ENCODE data around the gene TIPRL.

The TIPRL gene

GRCh38 chr1:168163670-168164069 lies 15.1 kb upstream of the TIPRL start:
- TF ChIP-seq CTCF (IDR thresholded peaks at IDR 0.05; ENCODE audit: low read depth, low read length) (no peak), EZH2phosphoT487 (IDR thresholded peaks at IDR 0.05; ENCODE audit: low read depth) (no peak)
- Histone ChIP-seq H3K79me2 (ENCODE audit: low read length) (no peaks in the 10 kb centered on the region), H2AFZ (ENCODE audit: low read depth, low read length) (no peak overlapping the region; the same call in 1 of the 2 replicates), H3K27ac (ENCODE audit: low read length) (no peak overlapping the region), H3K9me3 (ENCODE audit: insufficient read depth, low read length) (peaks cover 12% of the 10 kb centered on the region), H4K20me1 (ENCODE audit: insufficient read depth, low read length) (no peaks in the 10 kb centered on the region), H3K4me3 (ENCODE audit: low read length) (no peak overlapping the region), H3K4me2 (ENCODE audit: low read length) (0 out of 2 replicates have a peak overlapping the region, but pooled peaks have one; percentile 2), H3K4me1 (ENCODE audit: low read length) (peaks cover 31% of the 10 kb centered on the region), H3K36me3 (replicated peaks; ENCODE audit: low read depth, low read length) (peaks cover 9% of the 10 kb centered on the region), H3K9ac (ENCODE audit: low read length) (no peak overlapping the region), H3K27me3 (ENCODE audit: low read depth, low read length) (no peaks in the 10 kb centered on the region)

DNA sequence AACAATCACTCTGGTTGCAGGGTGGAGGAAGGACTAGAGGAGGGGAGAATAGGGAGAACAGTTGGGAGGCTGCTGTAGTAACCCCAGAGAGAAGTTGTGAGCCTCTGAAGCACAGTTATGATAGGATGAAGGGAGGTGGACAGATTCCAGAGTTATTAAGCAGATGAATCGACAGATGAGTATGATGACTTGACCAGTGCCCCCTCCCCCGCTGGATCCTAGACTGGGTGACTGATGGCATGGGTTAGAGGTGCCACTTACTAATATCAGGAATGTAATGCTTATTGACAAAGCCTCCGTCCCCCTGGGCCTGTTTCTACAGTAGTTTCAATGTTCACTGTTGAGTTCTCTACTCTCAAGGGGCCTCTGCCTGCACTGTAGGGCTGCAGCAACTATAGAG lies 14.0 kb upstream of the TIPRL start:
- H3K4me2 ChIP-seq (ENCODE audit: low read length): no peak overlapping the region
- no peak overlapping the region for H2AFZ ChIP-seq (ENCODE audit: low read depth, low read length)
- H3K79me2 ChIP-seq (ENCODE audit: low read length): no peaks in the 10 kb centered on the region
- H3K36me3 ChIP-seq (replicated peaks; ENCODE audit: low read depth, low read length): peaks cover 9% of the 10 kb centered on the region
- no peak for TF ChIP-seq CTCF (IDR thresholded peaks at IDR 0.05; ENCODE audit: low read depth, low read length)
- TF ChIP-seq EZH2phosphoT487 (IDR thresholded peaks at IDR 0.05; ENCODE audit: low read depth): no peak
- H3K9ac ChIP-seq (ENCODE audit: low read length): no peak overlapping the region
- H3K27ac ChIP-seq (ENCODE audit: low read length): no peak overlapping the region
- no peak overlapping the region for H3K4me3 ChIP-seq (ENCODE audit: low read length)
- H3K27me3 ChIP-seq (ENCODE audit: low read depth, low read length): no peaks in the 10 kb centered on the region
- peaks cover 8% of the 10 kb centered on the region for H3K9me3 ChIP-seq (ENCODE audit: insufficient read depth, low read length)
- H4K20me1 ChIP-seq (ENCODE audit: insufficient read depth, low read length): no peaks in the 10 kb centered on the region
- peaks cover 34% of the 10 kb centered on the region for H3K4me1 ChIP-seq (ENCODE audit: low read length)

- H3K79me2 ChIP-seq (ENCODE audit: low read length): no peaks in the 10 kb centered on the region
- H3K4me2 ChIP-seq (ENCODE audit: low read length): no peak overlapping the region
- H3K4me3 ChIP-seq (ENCODE audit: low read length): no peak overlapping the region
- peaks cover 40% of the 10 kb centered on the region for H3K4me1 ChIP-seq (ENCODE audit: low read length)
- no peak overlapping the region for H3K9ac ChIP-seq (ENCODE audit: low read length)
- no peak overlapping the region for H3K27ac ChIP-seq (ENCODE audit: low read length)
- H4K20me1 ChIP-seq (ENCODE audit: insufficient read depth, low read length): no peaks in the 10 kb centered on the region
- H3K36me3 ChIP-seq (replicated peaks; ENCODE audit: low read depth, low read length): peaks cover 4% of the 10 kb centered on the region
- TF ChIP-seq EZH2phosphoT487 (IDR thresholded peaks at IDR 0.05; ENCODE audit: low read depth) (no peak), CTCF (IDR thresholded peaks at IDR 0.05; ENCODE audit: low read depth, low read length) (no peak)
- no peaks in the 10 kb centered on the region for H3K9me3 ChIP-seq (ENCODE audit: insufficient read depth, low read length)
- H3K27me3 ChIP-seq (ENCODE audit: low read depth, low read length): no peaks in the 10 kb centered on the region
- H2AFZ ChIP-seq (ENCODE audit: low read depth, low read length): no peak overlapping the region
Observed at GRCh38 chr1:168167806-168168205, 11.0 kb upstream of the TIPRL start.

DNA sequence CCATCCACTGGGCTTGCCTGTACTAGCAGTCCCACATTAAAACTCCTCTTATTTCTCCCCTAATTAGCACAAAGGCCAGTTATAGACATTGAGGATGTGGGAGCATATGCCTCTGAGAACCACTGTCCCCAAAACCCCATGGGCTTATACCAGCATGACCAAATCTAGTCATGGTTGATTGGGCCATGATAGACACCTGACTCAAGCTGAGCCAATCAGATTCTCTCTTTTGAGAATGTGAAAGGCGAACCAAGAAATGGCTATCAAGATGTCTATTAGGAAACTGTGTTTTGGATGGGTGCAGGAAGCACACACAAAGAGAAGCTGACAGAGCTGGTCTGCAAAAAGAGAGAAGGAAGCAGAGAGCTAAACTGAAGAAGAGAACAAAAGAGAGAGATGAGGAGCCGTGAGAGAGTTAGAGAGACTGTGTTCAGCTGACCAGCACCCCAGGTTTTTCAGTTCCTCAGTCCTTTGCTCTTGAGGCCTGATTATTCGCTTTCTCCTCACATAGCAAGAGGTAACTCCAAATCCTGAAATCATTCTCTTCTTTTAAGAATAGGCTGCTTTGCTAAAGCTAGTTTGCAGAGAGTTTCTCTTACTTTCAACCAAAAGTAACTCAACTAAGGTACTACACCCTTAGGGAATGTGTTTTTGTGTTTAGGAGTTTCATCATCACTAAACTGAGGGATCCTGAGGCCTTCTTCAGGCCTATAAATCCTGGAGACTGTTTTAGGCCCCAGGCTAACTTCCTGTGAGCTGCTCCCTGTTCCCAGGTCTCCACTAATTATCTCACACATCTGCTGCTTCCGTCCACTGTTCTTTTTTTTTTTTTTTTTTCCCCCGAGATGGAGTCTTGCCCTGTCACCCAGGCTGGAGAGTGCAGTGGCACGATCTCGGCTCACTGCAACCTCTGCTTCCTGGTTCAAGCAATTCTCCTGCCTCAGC lies 7.9 kb upstream of the TIPRL start:
- H3K9ac ChIP-seq (ENCODE audit: low read length): peak overlapping the region; percentile 8; the same call in 1 of the 2 replicates
- peak overlapping the region; percentile 4 for H3K4me3 ChIP-seq (ENCODE audit: low read length)
- peak overlapping the region; percentile 39 for H3K4me2 ChIP-seq (ENCODE audit: low read length)
- H3K36me3 ChIP-seq (replicated peaks; ENCODE audit: low read depth, low read length): no peaks in the 10 kb centered on the region
- H3K9me3 ChIP-seq (ENCODE audit: insufficient read depth, low read length): no peaks in the 10 kb centered on the region
- peaks cover 16% of the 10 kb centered on the region for H3K4me1 ChIP-seq (ENCODE audit: low read length)
- TF ChIP-seq CTCF (IDR thresholded peaks at IDR 0.05; ENCODE audit: low read depth, low read length) (no peak), EZH2phosphoT487 (IDR thresholded peaks at IDR 0.05; ENCODE audit: low read depth) (no peak)
- peak overlapping the region; percentile 55 for H3K27ac ChIP-seq (ENCODE audit: low read length)
- H2AFZ ChIP-seq (ENCODE audit: low read depth, low read length): peak overlapping the region; percentile 85
- no peaks in the 10 kb centered on the region for H3K27me3 ChIP-seq (ENCODE audit: low read depth, low read length)
- H3K79me2 ChIP-seq (ENCODE audit: low read length): no peaks in the 10 kb centered on the region
- H4K20me1 ChIP-seq (ENCODE audit: insufficient read depth, low read length): no peaks in the 10 kb centered on the region
